Measurements from ENCODE around the gene LAS1L. TPM values are rescaled to one million over a fixed set of nuclear protein-coding genes. Genes with fewer than 3 reads are reported as not detected.
"Not testable (repeated sequence)": the region's sequence is repeated elsewhere in the genome, so short reads cannot be mapped to it uniquely, and the experiment has no call there.

LAS1L gene
- total and polyA plus RNA-seq, 2 donors (not counting 3 experiments of a cell fraction or from before 2014, with no cell fraction given), result 22.9 to 34.2 TPM

DNA sequence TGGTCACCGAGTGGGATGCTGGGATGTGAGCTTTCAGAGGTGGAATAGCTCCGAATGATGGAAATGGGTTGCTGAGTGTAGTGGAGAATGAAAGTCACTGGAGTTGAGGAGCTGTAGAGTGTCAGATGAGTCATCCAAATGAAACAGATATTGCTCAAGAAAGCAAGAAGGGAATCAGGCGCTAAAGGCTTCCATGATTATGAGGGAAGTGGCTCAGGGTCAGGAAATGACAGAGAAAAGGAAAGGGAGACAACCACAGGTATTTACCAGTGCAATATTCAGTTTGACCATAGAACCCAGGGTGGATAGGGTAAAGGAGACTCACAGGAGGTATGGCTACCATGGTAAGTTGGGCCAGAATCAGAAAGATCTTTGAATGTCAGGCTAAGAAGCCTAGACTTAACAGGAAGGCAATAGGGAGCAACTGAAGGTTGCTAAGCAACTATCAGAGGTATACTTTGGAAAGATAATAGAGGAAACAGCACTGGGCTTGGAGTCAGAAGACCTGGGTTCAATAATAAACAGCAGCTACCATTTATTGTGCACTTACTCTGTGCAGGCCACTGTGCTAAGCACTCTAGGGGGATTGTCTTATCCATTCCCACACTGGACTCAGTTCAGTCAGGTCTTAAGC is 11.7 kb downstream of the LAS1L start:
- Histone ChIP-seq H3K27ac (ENCODE audit: insufficient read depth, low read depth, low read length) (no peak overlapping the region), H3K9me1 (replicated peaks; ENCODE audit: control insufficient read depth, extremely low read depth, insufficient read depth, low read length) (no peaks in the 10 kb centered on the region), H2AFZ (ENCODE audit: low read depth, low read length) (no peak overlapping the region), H4K20me1 (replicated peaks; ENCODE audit: control insufficient read depth, extremely low read depth, insufficient read depth, low read length) (no peaks in the 10 kb centered on the region), H3K27me3 (ENCODE audit: control insufficient read depth in 2 of 2, insufficient read depth in 2 of 2, low read length in 2 of 2) (no peaks in the 10 kb centered on the region), H3K36me3 (ENCODE audit: control insufficient read depth in 2 of 2, extremely low read depth in 1 of 2, insufficient read depth in 2 of 2, low read length in 2 of 2) (peaks cover 7 to 14% of the 10 kb centered on the region in 2 experiments), H3K4me3 (replicated peaks in 1 of 3; ENCODE audit: insufficient read depth in 1 of 3, low read depth in 1 of 3, low read length in 3 of 3) (no peak overlapping the region), H3K9me3 (replicated peaks; ENCODE audit: control insufficient read depth, insufficient read depth, low read length) (no peaks in the 10 kb centered on the region), H3K4me2 (ENCODE audit: insufficient read depth, low read length) (no peak overlapping the region), H3K79me2 (ENCODE audit: control insufficient read depth, insufficient read depth, low read length) (no peaks in the 10 kb centered on the region), H3K9ac (replicated peaks; ENCODE audit: extremely low read depth, insufficient read depth, low read length) (no peak overlapping the region), H3K4me1 (ENCODE audit: control insufficient read depth, extremely low read depth, insufficient read depth, low read length) (no peaks in the 10 kb centered on the region)
- BruUV-seq (replicated peaks), result no TSS peak
- POLR2A ChIA-PET, result no interaction called here
- TF ChIP-seq FOS (IDR thresholded peaks at IDR 0.05; ENCODE audit: borderline replicate concordance, insufficient read depth, low read length), result peak; percentile 42
- no peak for TF ChIP-seq MAX (IDR thresholded peaks at IDR 0.05; ENCODE audit: insufficient read depth, insufficient read length)
- DNase-seq (ENCODE audit: low read depth, low spot score) (no peak), FAIRE-seq (peak; percentile 21)
- dilution Hi-C loops (cut with MboI; ENCODE audit: extremely low pct_ligation_motif_present, low sequenced_read_pairs), result no loop called here
- CTCF ChIA-PET, result interaction anchor here (0.6 to 1.0 kb wide), 2 partner anchors 12 to 489 kb away, joined by 3 read pairs; partner anchors contain the start of gene LAS1L
- intact Hi-C loops (cut with micrococcal nuclease), result no loop called here

DNA sequence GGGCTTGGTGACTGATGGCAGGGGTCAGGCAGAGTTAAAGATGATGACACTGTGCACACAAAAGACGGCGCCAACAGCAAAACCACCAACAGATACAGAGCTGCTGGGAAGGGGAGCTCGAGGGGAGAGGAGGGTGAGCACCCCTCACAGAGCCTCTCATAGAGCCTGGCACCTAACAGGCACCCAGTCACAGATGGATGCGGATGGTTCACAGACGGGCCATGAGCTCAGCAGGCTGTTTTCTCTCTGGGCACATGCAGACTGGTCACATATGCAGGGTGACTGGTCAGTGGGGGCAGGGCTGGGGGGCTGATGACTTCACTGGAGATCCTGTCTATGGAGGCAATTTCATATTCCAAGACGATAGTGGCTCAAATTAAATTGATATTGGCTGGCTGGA is 15.1 kb downstream of the LAS1L start:
- H3K9me1 ChIP-seq (replicated peaks; ENCODE audit: control insufficient read depth, extremely low read depth, insufficient read depth, low read length); FAIRE-seq; DNase-seq (ENCODE audit: low read depth, low spot score); H3K9ac ChIP-seq (replicated peaks; ENCODE audit: extremely low read depth, insufficient read depth, low read length); dilution Hi-C loops (cut with MboI; ENCODE audit: extremely low pct_ligation_motif_present, low sequenced_read_pairs); H3K9me3 ChIP-seq (replicated peaks; ENCODE audit: control insufficient read depth, insufficient read depth, low read length); H4K20me1 ChIP-seq (replicated peaks; ENCODE audit: control insufficient read depth, extremely low read depth, insufficient read depth, low read length); H3K4me1 ChIP-seq (ENCODE audit: control insufficient read depth, extremely low read depth, insufficient read depth, low read length); H3K4me3 ChIP-seq (replicated peaks in 1 of 3; ENCODE audit: insufficient read depth in 1 of 3, low read depth in 1 of 3, low read length in 3 of 3); H2AFZ ChIP-seq (ENCODE audit: low read depth, low read length); H3K4me2 ChIP-seq (ENCODE audit: insufficient read depth, low read length); H3K27me3 ChIP-seq (ENCODE audit: control insufficient read depth in 2 of 2, insufficient read depth in 2 of 2, low read length in 2 of 2); H3K27ac ChIP-seq (ENCODE audit: insufficient read depth, low read depth, low read length); BruUV-seq (replicated peaks); intact Hi-C loops (cut with micrococcal nuclease); H3K79me2 ChIP-seq (ENCODE audit: control insufficient read depth, insufficient read depth, low read length); POLR2A ChIA-PET: not testable (repeated sequence)
- peaks cover 3 to 14% of the 10 kb centered on the region in 2 experiments for H3K36me3 ChIP-seq (ENCODE audit: control insufficient read depth in 2 of 2, extremely low read depth in 1 of 2, insufficient read depth in 2 of 2, low read length in 2 of 2)
- CTCF ChIA-PET, result interaction anchor here (0.9 kb wide), 1 partner anchor 9 kb away, joined by 3 read pairs; no protein-coding TSS in a partner anchor

GRCh38 chrX:65518980-65519379 is 15.6 kb downstream of the LAS1L start:
- FAIRE-seq; H3K4me2 ChIP-seq (ENCODE audit: insufficient read depth, low read length); intact Hi-C loops (cut with micrococcal nuclease); H3K9me1 ChIP-seq (replicated peaks; ENCODE audit: control insufficient read depth, extremely low read depth, insufficient read depth, low read length); H3K27ac ChIP-seq (ENCODE audit: insufficient read depth, low read depth, low read length); BruUV-seq (replicated peaks); H3K4me1 ChIP-seq (ENCODE audit: control insufficient read depth, extremely low read depth, insufficient read depth, low read length); POLR2A ChIA-PET; H2AFZ ChIP-seq (ENCODE audit: low read depth, low read length); DNase-seq (ENCODE audit: low read depth, low spot score); H3K27me3 ChIP-seq (ENCODE audit: control insufficient read depth in 2 of 2, insufficient read depth in 2 of 2, low read length in 2 of 2); H3K4me3 ChIP-seq (replicated peaks in 1 of 3; ENCODE audit: insufficient read depth in 1 of 3, low read depth in 1 of 3, low read length in 3 of 3); dilution Hi-C loops (cut with MboI; ENCODE audit: extremely low pct_ligation_motif_present, low sequenced_read_pairs); H3K9ac ChIP-seq (replicated peaks; ENCODE audit: extremely low read depth, insufficient read depth, low read length); H3K9me3 ChIP-seq (replicated peaks; ENCODE audit: control insufficient read depth, insufficient read depth, low read length); H3K79me2 ChIP-seq (ENCODE audit: control insufficient read depth, insufficient read depth, low read length); H4K20me1 ChIP-seq (replicated peaks; ENCODE audit: control insufficient read depth, extremely low read depth, insufficient read depth, low read length): not testable (repeated sequence)
- peaks cover 3 to 12% of the 10 kb centered on the region in 2 experiments for H3K36me3 ChIP-seq (ENCODE audit: control insufficient read depth in 2 of 2, extremely low read depth in 1 of 2, insufficient read depth in 2 of 2, low read length in 2 of 2)
- CTCF ChIA-PET, result interaction anchor here (1.6 kb wide), 1 partner anchor 10 kb away, joined by 6 read pairs; no protein-coding TSS in a partner anchor

Measured in endothelial cell of umbilical vein (primary cell).